Thyroid gland (tissue), 4 donors: ENCODE data around the gene SOX30. TPM values are rescaled to one million over a fixed set of nuclear protein-coding genes. Genes with fewer than 3 reads are reported as not detected.

ENCODE experiments used
- DNase-seq, 2 donors: peaks; one replicate each; pipeline ENCODE4 v3.0.0-alpha.2; 2019
- H3K27ac ChIP-seq, 3 donors: fragments of 200-600 bp; sonication (generic); 1 replicate in 2 of 3; 2 replicates in 1 of 3; pipeline ENCODE4 v1.5.1; 2016 to 2019; ENCODE audit warnings: mild to moderate bottlenecking in 1 of 3, moderate library complexity in 1 of 3
- H3K27me3 ChIP-seq: fragments of 200-600 bp; sonication (generic); one replicate; pipeline ENCODE4 v1.5.1; 2019
- H3K36me3 ChIP-seq, 2 donors: fragments of 200-600 bp; sonication (generic); one replicate each; pipeline ENCODE4 v1.5.1; 2016 to 2019
- H3K4me1 ChIP-seq, 2 donors: fragments of 200-600 bp; sonication (generic); one replicate each; pipeline ENCODE4 v1.5.1; 2017 to 2019
- H3K4me3 ChIP-seq, 3 donors: fragments of 200-600 bp; sonication (generic); replicated peaks in 1 of 3; 1 replicate in 2 of 3; 2 replicates in 1 of 3; pipeline ENCODE4 v1.5.1; 2016; ENCODE audit warnings: mild to moderate bottlenecking in 1 of 3
- H3K9me3 ChIP-seq: fragments of 200-600 bp; sonication (generic); one replicate; pipeline ENCODE4 v1.5.1; 2017
- CTCF ChIP-seq, 6 experiments: fragments of 200-600 bp in 3 of 6; fragments of 450-650 bp in 3 of 6; sonication (generic) in 3 of 6; IDR thresholded peaks; one replicate each; pipeline ENCODE4 v1.5.1; 2016 to 2019; ENCODE audit warnings: antibody characterized with exemption in 6 of 6, mild to moderate bottlenecking in 2 of 6, inconsistent platforms in 1 of 6, moderate library complexity in 1 of 6
- POLR2A ChIP-seq, 2 donors: fragments of 450-650 bp; IDR thresholded peaks; one replicate each; pipeline ENCODE4 v1.6.1; 2017; ENCODE audit warnings: antibody characterized with exemption in 2 of 2, mild to moderate bottlenecking in 2 of 2, moderate library complexity in 1 of 2
- WGBS, 2 donors: methylation state at CpG; one replicate each; pipeline ENCODE4 v1.1.5; 2017; 5-methylcytosine and 5-hydroxymethylcytosine counted together
- intact Hi-C: fragments of 100-400 bp; cut with DNase I; formaldehyde crosslinking; loops from one replicate; pipeline ENCODE4 v1.15.1; 2023
- small RNA-seq: library from RNA; depleted of rRNA; stranded (forward); fragments of <200 nt; gene quantifications from one replicate; pipeline ENCODE3, GENCODE V24; 2016
- total RNA-seq, 4 donors: library from RNA; depleted of rRNA; stranded (reverse); fragments of >200 nt; gene quantifications; one replicate each; pipeline ENCODE4 v1.2.3, GENCODE V29; 2016

Gene SOX30
- total RNA-seq, 4 donors from 2014 or later, result 0.11 to 0.27 TPM; not detected in 2

- H3K36me3 ChIP-seq, result no peaks in the 10 kb centered on the region
- intact Hi-C loops, result no loop called here
- H3K4me3 ChIP-seq, result no peak overlapping the region
- no peak overlapping the region for H3K27ac ChIP-seq
- H3K9me3 ChIP-seq, result no peaks in the 10 kb centered on the region
- TF ChIP-seq POLR2A (IDR thresholded peaks at IDR 0.05) (no peak), CTCF (IDR thresholded peaks at IDR 0.05) (no peak)
- WGBS, 2 donors, result 86 to 89% methylated on average over 5 of the region's 5 CpGs
- no peaks in the 10 kb centered on the region for H3K4me1 ChIP-seq
- DNase-seq, result no peak
- no peaks in the 10 kb centered on the region for H3K27me3 ChIP-seq
Observed at GRCh38 chr5:157581901-157582300, 70.3 kb downstream of the SOX30 start.

- intact Hi-C loops, result no loop called here
- no peaks in the 10 kb centered on the region for H3K27me3 ChIP-seq
- no peaks in the 10 kb centered on the region for H3K9me3 ChIP-seq
- no peaks in the 10 kb centered on the region for H3K36me3 ChIP-seq
- WGBS, 2 donors, result 92 to 93% methylated on average over 6 of the region's 6 CpGs
- TF ChIP-seq POLR2A (IDR thresholded peaks at IDR 0.05) (no peak), CTCF (IDR thresholded peaks at IDR 0.05) (no peak)
- H3K4me3 ChIP-seq, result no peak overlapping the region
- peaks cover 0 to 11% of the 10 kb centered on the region in 2 donors for H3K4me1 ChIP-seq
- H3K27ac ChIP-seq, result no peak overlapping the region
- DNase-seq, result no peak
Observed at GRCh38 chr5:157578079-157578780, 74.0 kb downstream of the SOX30 start.

GRCh38 chr5:157576678-157577077, 75.6 kb downstream of the SOX30 start:
- H3K36me3 ChIP-seq, result no peaks in the 10 kb centered on the region
- no peak overlapping the region for H3K4me3 ChIP-seq
- no peak overlapping the region for H3K27ac ChIP-seq
- WGBS, 2 donors, result 80 to 84% methylated on average over 4 of the region's 4 CpGs
- no peak for TF ChIP-seq CTCF (IDR thresholded peaks at IDR 0.05)
- no peak for TF ChIP-seq POLR2A (IDR thresholded peaks at IDR 0.05)
- intact Hi-C loops, result no loop called here
- peaks cover 0 to 11% of the 10 kb centered on the region in 2 donors for H3K4me1 ChIP-seq
- no peaks in the 10 kb centered on the region for H3K9me3 ChIP-seq
- H3K27me3 ChIP-seq, result no peaks in the 10 kb centered on the region
- DNase-seq, result no peak

Small RNAs within 50 kb of the gene (small RNA-seq; reads per million reads assigned to genes)
- not detected for gene RNU6-390P

Other genes with a start within 250 kb of the SOX30 start
- gene NIPAL4, start 192.2 kb downstream of the SOX30 start, total RNA-seq, result under 1 TPM in 1 of 4 donors, not detected in 3; 0.33 TPM
- 10 to 100 TPM in 2 of 4 donors, 1 to 10 TPM in 2; 6.4 to 15.2 (median 10.0) TPM for gene ADAM19, start 76.7 kb downstream of the SOX30 start, total RNA-seq
- gene C5orf52, start 19.1 kb upstream of the SOX30 start, total RNA-seq, result not detected
- gene THG1L, start 79.0 kb upstream of the SOX30 start, total RNA-seq, result 10 to 100 TPM; 10.3 to 13.9 (median 12.0) TPM
- 1 to 10 TPM; 2.2 to 4.7 (median 3.8) TPM for gene LSM11, start 91.3 kb upstream of the SOX30 start, total RNA-seq
- 100 to 1,000 TPM; 126 to 198 (median 159) TPM for gene CLINT1, start 206.7 kb upstream of the SOX30 start, total RNA-seq